Fibroblast of skin of scalp (primary cell): ENCODE results near the gene CALR.
"Not testable (repeated sequence)": the region's sequence is repeated elsewhere in the genome, so short reads cannot be mapped to it uniquely, and the experiment has no call there.

Experiments
- DNase-seq: peaks from one replicate; pipeline ENCODE4 v3.0.0-alpha.2; 2013

CALR gene

DNA sequence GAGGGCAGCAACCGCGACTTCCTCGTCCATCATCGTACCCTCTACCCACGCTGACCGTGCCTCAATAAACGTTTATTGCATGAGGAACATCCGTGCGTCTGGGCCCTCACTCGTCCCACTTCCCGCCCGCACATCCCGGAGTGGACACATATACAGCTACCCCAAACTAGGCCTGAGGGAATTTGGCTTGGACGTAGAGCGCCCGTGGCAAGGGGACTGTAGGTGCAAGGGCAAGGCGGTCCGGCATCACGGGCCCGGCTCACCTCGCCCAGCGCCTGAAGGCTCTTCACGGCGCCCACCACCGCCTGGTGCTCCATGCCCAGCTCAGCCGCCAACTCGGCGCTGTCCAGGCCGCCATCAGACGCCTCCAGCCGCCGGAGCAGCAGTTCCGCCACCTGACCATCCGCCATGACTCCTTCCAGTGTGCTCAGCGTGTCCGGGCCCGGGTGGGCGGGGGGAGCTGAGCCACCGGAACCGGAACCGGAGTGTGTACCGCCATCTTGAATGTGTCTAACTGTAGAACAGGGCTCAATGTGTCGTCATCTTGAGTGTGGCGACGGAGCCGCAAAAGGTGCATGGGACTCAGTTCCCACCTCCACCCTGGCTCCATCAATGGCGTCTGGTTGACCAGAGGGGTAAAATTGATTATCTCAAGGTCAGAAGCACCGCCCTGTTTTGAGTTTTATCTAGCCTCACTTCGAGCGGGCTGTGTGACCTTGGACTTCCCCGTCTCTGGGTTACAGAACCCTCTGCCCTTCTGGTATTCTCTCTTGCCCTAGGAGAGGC, 4.9 kb upstream of the CALR start, which contains the start of gene FARSA:
TSS of gene FARSA (minus strand) at position 425 of the 786 bp plus-strand sequence. CDS start at position 410, 15 bp downstream.
- peak; percentile 90 for DNase-seq

DNA sequence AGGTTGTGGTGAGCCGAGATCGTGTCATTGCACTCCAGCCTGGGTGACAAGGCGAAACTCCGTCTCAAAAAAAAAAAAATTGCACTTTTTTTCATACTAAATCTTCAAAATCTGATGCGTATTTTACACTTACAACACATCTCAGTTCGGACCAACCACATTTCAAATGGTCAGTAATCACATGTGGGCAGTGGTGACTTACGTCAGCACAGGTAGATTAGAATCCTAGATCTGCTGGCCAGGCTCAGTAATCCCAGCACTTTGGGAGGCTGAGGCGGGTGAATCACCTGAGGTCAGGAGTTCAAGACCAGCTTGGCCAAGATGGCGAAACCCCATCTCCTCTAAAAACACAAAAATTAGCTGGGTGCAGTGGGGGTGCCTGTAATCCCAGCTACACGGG, 3.3 kb upstream of the CALR start:
- DNase-seq = no peak

DNA sequence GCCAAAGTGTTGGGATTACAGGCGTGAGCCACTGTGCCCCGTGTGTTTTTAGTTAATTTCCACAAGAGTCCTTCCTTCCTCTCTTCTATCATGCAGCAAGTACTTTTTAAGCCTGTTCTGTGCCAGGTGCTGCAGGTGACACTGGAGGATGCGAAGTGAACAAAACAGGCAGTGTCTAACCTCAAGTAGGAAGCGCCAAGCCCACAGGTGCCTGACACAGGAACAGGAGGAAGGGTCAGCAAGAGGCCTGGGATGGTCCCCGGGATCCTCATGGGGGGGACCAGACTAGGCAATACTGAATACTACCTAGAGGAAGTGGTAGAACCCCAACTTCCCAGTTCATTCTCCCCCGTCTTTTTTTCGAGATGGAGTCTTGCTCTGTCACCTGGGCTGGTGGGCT, 1.8 kb upstream of the CALR start:
- no peak for DNase-seq

DNA sequence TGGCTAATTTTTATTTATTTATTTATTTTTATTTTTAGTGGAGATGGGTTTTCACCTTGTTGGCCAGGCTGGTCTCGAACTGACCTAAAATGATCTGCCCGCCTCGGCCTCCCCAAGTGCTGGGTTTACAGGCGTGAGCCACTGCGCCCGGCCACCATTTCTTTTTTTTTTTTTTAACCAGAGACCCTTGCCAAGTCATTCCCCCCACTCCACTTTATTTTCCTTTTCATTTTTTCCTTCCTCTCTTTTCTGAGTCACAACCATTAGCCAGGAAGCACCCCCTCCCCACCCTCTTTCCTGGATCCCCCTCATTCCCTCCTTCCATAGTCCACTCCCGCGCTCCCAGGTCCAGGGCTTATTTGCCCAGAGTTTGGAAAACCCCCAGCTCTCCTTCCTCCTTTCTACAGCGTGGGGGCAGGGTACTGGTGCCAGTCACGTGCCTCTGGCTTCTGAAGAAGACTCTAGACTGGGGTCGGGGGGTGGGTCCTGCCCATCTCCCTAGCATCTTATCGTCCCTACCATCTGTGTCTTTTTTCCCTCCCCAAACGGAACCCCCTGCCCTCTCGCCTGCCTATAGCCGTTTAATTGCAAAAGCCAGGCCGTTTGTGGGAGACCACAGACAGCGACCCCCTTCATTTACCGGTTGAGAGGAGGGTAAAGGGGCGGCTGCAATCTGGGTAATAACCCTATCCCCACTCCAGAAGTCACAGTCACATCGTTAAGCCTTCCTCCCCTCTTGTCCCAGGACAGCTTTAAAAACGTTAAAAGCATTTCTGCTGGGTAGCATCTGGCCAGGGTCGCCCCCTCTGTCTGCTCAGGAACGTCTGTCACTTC, 1.1 kb upstream of the CALR start:
- peak; percentile 34 for DNase-seq

DNA sequence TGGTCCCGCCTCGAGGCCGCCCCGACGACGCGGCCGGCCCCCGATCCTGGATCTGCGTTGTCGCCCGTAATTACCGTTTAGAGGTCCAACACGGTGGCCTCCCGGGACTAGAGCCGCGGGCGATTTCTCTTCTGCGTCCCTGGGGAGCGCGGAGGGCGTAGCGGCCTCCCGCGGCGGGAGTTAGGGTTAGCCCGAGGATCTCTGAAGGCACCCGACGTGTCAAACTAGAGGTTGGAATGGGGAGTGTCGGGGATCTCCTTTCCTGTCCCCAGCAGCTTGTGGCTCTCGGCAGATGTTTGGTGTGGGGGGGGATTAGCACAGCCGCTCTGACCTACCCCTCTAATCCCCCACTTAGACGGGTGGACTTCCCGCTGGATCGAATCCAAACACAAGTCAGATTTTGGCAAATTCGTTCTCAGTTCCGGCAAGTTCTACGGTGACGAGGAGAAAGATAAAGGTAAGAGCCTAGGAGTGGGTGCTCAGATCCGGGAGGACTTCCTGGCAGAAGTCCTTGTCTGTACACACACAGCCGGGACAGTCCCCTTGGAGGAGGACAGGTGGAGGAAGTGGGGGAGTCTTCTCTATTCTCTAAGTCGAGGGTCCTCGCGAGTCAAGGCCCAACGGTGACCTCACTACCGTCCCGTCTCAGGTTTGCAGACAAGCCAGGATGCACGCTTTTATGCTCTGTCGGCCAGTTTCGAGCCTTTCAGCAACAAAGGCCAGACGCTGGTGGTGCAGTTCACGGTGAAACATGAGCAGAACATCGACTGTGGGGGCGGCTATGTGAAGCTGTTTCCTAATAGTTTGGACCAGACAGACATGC, 581 bp downstream of the CALR start:
- DNase-seq = peak; percentile 33

DNA sequence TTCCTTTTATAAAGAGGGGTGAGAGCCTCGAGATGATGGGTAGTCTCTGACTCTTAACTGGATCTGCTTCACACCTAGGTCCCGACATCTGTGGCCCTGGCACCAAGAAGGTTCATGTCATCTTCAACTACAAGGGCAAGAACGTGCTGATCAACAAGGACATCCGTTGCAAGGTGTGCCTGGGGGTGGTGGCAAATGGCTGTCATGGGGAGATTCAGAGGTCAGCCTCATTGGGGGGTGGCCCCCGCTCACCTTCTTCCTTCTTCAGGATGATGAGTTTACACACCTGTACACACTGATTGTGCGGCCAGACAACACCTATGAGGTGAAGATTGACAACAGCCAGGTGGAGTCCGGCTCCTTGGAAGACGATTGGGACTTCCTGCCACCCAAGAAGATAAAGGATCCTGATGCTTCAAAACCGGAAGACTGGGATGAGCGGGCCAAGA, 1.6 kb downstream of the CALR start:
- no peak for DNase-seq

DNA sequence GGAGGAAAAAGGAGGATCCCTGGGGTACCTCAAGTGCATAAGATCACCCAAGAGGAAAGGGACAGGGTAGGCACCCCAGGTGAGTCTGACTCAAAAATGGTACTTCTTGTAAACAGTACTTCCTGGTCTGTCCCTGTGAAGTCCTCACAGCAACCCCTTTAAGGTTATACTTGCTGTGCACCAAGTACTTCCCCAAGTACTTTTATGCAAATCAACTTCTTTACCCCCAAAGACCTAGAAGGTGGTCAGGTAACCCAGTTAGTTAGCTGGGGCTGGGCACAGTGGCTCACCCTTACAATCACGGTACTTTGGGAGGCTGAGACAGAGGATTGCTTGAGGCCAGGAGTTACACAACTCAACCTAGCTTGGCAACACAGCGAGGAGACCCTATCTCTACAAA, 2.5 kb downstream of the CALR start:
- DNase-seq = no peak

DNA sequence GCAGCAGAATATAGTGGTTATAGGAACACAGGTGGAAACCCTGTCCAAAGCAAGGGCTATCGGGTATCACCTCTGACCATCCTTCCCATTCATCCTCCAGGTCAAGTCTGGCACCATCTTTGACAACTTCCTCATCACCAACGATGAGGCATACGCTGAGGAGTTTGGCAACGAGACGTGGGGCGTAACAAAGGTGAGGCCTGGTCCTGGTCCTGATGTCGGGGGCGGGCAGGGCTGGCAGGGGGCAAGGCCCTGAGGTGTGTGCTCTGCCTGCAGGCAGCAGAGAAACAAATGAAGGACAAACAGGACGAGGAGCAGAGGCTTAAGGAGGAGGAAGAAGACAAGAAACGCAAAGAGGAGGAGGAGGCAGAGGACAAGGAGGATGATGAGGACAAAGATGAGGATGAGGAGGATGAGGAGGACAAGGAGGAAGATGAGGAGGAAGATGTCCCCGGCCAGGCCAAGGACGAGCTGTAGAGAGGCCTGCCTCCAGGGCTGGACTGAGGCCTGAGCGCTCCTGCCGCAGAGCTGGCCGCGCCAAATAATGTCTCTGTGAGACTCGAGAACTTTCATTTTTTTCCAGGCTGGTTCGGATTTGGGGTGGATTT, 5.1 kb downstream of the CALR start:
- no peak for DNase-seq

DNA sequence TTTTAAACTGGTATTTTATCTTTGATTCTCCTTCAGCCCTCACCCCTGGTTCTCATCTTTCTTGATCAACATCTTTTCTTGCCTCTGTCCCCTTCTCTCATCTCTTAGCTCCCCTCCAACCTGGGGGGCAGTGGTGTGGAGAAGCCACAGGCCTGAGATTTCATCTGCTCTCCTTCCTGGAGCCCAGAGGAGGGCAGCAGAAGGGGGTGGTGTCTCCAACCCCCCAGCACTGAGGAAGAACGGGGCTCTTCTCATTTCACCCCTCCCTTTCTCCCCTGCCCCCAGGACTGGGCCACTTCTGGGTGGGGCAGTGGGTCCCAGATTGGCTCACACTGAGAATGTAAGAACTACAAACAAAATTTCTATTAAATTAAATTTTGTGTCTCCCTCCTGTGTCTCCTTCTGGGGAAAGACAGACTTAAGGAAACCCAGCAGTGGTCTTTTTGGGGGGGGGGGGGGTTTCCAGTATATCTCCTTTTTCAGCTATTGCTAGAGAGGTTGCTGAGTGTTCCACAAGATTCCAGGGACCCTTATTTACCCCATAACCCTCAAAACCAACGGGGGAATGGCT, 5.8 kb downstream of the CALR start:
- DNase-seq = no peak

DNA sequence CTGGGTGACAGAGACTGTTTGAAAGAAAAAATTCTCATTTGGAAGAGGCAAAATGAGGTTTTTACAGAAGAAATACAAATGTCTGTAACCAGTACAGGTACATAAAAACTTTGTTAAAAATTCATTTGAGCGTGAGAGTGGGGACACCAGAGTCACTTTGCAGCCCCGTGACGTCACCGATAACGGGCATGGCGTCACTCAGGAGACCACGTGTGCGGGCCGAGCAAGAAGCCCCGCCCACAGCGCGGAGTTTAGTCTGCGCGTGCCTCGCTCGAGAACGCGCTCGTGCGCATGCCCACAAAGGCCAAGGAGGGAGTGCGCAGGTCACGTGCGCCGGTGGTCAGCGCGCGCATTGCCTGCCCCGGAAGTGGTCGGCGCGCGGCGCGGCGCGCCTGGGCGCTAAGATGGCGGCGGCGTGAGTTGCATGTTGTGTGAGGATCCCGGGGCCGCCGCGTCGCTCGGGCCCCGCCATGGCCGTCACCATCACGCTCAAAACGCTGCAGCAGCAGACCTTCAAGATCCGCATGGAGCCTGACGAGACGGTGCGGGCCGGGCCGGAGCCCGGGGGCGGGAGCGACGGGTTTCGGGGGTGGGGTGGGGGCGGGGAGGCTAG, 7.2 kb downstream of the CALR start, which contains the start of gene RAD23A:
TSS of gene RAD23A (plus strand) at position 384 of the 613 bp plus-strand sequence. CDS start at position 471, 87 bp downstream.
- DNase-seq = peak; percentile 99

DNA sequence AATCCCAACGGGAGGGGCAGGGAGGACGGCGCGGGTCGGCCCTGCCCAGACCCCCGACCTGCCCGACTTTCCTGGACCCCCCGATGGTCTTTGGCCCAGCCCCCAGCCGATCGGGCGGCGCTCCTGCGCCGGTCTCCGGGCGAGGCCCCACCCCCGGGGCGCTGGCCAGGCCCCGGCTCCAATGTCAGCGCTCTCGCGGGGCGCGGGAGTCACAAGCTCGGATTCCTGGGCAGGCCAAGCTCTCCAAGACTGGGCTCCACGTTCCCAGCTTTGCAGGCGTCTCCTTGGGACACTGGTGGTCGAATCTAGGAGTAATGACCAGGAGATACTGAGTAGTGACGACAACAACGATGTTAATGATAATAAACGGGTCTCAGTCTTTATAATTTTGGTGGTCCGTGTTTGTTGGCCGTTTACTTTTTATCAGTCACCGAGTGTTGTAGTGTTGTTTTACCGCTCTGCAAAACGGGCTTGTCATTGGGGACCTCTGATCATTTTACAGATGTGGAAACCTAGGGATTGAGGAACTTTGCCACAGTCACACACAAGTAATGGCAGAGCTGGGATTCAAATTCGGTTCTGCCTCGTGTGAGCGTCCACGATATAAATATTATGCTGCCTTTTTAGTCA, 7.8 kb downstream of the CALR start:
- DNase-seq = peak; percentile 84

DNA sequence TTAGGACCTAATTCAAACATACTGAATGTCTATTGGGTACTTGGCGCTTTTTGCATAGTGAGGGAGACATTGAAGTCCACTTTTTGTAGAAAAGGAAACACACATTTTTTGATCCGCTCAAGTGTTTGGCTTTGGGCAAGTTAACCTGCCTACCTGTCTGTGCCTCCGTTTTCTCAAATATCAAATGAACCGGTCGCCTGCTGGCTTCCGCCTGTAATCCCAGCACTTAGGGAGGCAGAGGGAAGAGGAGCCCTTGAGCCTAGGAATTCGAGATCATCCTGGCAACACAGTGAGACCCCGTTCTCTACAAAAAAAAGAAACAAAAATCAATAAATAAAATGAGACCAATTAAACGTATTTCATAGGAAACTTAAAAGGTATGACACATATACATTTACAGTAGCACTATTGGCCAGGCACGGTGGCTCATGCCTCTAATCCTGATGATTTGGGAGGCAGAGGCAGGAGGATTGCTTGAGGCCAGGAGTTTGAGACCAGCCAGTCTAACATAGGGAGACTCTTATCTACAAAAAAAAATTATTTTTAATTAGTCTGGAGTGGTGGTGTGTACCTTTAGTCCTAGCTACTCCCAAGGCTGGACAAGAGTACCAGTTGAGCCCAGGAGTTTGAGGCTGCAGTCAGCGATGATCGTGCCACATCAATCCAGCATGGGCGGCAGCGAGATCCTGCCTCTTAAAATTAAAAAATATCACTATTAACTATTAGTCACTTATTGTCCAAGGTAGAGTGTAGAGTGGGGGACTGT, 8.5 kb downstream of the CALR start:
- DNase-seq = no peak

DNA sequence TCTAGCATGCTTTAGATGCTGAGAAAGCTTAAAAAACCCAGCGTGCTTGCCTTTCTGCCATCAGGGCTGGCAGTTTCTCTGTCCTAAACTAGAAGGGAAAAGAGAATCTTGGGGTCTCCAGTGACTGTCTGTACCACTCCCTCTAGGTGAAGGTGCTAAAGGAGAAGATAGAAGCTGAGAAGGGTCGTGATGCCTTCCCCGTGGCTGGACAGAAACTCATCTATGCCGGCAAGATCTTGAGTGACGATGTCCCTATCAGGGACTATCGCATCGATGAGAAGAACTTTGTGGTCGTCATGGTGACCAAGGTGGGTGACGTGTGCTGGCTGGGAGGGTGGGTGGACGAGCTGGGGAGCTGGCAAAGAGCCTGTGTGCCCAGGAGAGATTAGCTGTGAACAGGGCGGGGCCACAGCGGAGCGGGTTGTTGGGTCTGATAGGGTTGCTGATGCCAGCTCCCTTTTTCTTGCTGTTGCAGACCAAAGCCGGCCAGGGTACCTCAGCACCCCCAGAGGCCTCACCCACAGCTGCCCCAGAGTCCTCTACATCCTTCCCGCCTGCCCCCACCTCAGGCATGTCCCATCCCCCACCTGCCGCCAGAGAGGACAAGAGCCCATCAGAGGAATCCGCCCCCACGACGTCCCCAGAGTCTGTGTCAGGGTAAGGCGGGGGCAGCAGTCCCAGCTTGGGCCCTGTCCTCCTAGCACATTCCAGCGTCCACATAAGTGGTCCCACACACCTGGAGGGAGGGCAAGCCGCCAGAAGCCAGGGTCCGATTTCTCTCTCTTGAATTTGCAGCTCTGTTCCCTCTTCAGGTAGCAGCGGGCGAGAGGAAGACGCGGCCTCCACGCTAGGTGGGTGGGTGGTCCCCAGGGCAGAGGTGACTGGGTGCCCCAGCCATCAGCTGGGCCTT, 9.5 kb downstream of the CALR start:
- DNase-seq = no peak

DNA sequence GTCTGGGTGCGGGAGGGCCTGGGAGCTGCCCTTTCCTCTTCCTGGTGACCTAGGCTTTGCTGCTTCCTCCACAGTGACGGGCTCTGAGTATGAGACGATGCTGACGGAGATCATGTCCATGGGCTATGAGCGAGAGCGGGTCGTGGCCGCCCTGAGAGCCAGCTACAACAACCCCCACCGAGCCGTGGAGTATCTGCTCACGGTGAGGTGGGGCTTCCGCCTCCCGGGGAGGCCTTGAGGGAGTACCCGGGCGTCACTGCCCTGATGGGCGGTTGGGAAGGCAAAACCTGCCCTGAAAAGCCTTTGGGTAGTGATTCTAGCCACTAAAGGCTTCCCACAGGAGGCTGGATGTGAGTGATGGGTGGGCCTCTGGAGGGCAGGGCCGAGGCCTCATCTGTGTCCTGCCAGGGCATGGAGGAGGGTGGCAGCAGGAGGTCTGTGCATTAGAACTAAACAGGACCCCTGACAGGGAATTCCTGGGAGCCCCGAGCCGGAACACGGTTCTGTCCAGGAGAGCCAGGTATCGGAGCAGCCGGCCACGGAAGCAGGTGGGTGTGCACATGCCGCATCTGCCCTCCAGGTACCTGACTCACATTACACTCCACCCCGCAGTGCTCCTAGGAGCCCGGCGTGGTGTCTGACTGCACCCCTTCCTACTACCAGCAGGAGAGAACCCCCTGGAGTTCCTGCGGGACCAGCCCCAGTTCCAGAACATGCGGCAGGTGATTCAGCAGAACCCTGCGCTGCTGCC, 10.4 kb downstream of the CALR start:
- no peak for DNase-seq

DNA sequence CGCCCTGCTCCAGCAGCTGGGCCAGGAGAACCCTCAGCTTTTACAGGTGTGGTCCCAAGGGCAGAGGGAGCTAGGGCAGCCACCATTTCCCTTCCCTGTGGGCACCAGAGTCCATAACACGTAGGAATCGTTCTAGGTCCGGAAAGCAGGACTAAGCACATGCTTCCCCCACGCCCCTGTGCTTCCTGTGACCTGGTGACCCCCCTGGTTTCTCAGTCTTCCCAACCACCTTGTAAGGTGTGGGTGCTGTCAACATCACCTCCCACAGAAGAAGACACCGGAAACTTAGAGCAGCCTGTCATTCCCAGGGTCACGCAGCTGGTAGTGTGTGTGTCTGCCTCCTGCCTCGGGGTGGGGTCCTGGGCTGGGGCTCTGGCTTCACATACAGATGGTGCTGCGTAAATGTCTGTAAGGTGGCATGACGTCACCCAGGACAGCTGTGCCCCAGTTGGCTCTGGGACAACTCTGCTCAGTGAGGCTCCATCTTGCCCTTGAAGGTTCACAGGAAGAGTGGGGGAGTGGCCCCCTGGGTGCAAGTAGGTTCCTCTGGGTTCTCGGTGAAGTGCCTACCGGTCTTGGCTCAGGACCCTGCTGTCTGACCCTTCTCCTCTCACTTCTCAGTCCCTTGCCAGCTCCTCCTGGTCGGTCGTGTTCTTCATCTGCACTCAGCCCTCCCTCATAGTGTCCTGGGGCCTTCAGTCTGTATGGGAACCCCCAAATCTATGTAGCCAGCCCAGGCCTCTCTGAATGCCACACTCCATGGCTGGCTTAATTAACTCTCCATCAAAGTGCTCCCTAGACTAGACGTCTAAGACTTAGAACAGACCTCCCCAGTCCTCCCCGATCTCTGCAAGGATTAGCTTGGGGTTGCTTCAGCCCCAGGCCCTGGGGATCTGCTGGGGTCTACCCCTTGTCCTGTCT, 11.2 kb downstream of the CALR start:
- DNase-seq = no peak

DNA sequence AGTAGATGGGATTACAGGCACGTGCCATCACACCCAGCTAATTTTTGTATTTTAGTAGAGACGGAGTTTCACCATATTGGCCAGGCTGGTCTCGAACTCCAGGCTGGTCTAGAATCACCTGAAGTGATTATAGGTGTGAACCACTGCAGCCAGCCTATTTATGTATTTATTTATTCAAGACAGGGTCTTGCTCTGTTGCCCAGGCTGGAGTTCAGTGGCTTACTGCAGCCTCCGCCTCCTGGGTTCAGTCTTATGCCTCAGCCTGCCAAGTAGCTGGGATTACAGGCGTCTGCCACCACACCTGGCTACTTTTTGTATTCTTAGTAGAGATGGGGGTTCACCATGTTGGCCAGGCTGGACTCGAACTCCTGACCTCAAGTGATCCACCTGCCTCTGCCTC, 13.6 kb downstream of the CALR start:
- not testable (repeated sequence) for DNase-seq
